Calu3 (cell line): ENCODE measurements around the gene LRRC9. TPM values are rescaled to one million over a fixed set of nuclear protein-coding genes. Genes with fewer than 3 reads are reported as not detected.

ENCODE experiments used
- BruUV-seq: library from RNA; stranded (reverse); fragments of 400-500 nt; replicated peaks from 2 replicates; lab custom pipeline; 2021; lab: Mats Ljungman, UMichigan
- CTCF ChIA-PET: fragments of 300-600 bp; sonication (Branson Sonifier 250); formaldehyde crosslinking; loops from one replicate; lab custom pipeline; 2022; ENCODE audit warnings: antibody characterized with exemption; lab: Charles Lee
- DNase-seq: peaks from one replicate; pipeline ENCODE4 v3.0.0; 2022
- H3K27ac Mint-ChIP-seq: one replicate; pipeline ENCODE4 v1.8.0; 2022; ENCODE audit warnings: mixed read lengths; ENCODE audit not compliant: unreplicated experiment
- H3K27me3 Mint-ChIP-seq: one replicate; pipeline ENCODE4 v1.8.0; 2022; ENCODE audit warnings: mixed read lengths; ENCODE audit not compliant: unreplicated experiment
- H3K36me3 Mint-ChIP-seq: one replicate; pipeline ENCODE4 v1.8.0; 2022; ENCODE audit warnings: mild to moderate bottlenecking, moderate library complexity, mixed read lengths; ENCODE audit not compliant: insufficient read depth, unreplicated experiment
- H3K4me1 Mint-ChIP-seq: one replicate; pipeline ENCODE4 v1.8.0; 2022; ENCODE audit warnings: mild to moderate bottlenecking, low read depth, mixed read lengths; ENCODE audit not compliant: unreplicated experiment
- H3K4me3 Mint-ChIP-seq: one replicate; pipeline ENCODE4 v1.8.0; 2022; ENCODE audit warnings: mild to moderate bottlenecking, low read depth, moderate library complexity, mixed read lengths; ENCODE audit not compliant: unreplicated experiment
- H3K9me3 Mint-ChIP-seq: one replicate; pipeline ENCODE4 v1.8.0; 2022; ENCODE audit warnings: low read depth, mixed read lengths; ENCODE audit not compliant: unreplicated experiment
- intact Hi-C: fragments of 100-400 bp; cut with micrococcal nuclease; formaldehyde crosslinking; loops from one replicate; pipeline ENCODE4 v1.10.0; 2022; ENCODE audit not compliant: unreplicated experiment
- total RNA-seq: library from RNA; stranded (reverse); gene quantifications from 2 replicates; pipeline ENCODE4 v1.2.3, GENCODE V29; 2022
- TF ChIP-seq, protein P1 (sequence below): fragments of 200-600 bp; IDR thresholded peaks from one replicate; pipeline ENCODE4 v1.8.0; 2022; ENCODE audit warnings: antibody characterized with exemption; ENCODE audit not compliant: unreplicated experiment

LRRC9 gene
- total RNA-seq, 1 experiment from 2014 or later, result not detected

DNA sequence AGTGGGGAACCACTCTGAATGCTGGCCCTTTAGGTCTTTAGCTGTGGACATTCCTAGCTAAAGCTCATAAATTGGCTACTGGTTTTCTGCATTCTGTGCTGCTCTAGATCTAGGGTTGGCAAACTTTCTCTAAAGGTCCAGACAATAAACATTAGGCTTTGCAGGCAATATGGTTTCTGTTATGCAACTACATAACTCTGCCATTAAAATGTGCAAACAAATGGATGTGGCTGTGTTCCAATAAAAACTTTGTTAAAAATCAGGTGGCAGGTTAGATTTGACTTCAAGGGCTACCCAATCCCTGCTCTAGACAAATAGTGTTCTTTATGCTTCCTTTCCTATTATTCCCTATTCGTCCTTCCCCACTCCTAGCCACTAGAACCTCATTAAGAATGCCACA, 6.8 kb upstream of the LRRC9 start:
- H3K27ac Mint-ChIP-seq, result no peak overlapping the region
- no peak overlapping the region for H3K4me3 Mint-ChIP-seq
- H3K9me3 Mint-ChIP-seq, result no peaks in the 10 kb centered on the region
- BruUV-seq, result no TSS peak
- H3K36me3 Mint-ChIP-seq, result no peaks in the 10 kb centered on the region
- no peak for DNase-seq
- intact Hi-C loops, result no loop called here
- H3K27me3 Mint-ChIP-seq, result peaks cover 18% of the 10 kb centered on the region
- TF ChIP-seq, protein P1, sequence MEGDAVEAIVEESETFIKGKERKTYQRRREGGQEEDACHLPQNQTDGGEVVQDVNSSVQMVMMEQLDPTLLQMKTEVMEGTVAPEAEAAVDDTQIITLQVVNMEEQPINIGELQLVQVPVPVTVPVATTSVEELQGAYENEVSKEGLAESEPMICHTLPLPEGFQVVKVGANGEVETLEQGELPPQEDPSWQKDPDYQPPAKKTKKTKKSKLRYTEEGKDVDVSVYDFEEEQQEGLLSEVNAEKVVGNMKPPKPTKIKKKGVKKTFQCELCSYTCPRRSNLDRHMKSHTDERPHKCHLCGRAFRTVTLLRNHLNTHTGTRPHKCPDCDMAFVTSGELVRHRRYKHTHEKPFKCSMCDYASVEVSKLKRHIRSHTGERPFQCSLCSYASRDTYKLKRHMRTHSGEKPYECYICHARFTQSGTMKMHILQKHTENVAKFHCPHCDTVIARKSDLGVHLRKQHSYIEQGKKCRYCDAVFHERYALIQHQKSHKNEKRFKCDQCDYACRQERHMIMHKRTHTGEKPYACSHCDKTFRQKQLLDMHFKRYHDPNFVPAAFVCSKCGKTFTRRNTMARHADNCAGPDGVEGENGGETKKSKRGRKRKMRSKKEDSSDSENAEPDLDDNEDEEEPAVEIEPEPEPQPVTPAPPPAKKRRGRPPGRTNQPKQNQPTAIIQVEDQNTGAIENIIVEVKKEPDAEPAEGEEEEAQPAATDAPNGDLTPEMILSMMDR, result no peak
- CTCF ChIA-PET, result no interaction called here
- no peaks in the 10 kb centered on the region for H3K4me1 Mint-ChIP-seq

GRCh38 chr14:59918824-59919569, 947 bp upstream of the LRRC9 start:
- Mint-ChIP-seq H3K27me3 (peaks cover 52% of the 10 kb centered on the region), H3K27ac (no peak overlapping the region), H3K9me3 (no peaks in the 10 kb centered on the region), H3K4me1 (no peaks in the 10 kb centered on the region), H3K4me3 (peak overlapping the region; percentile 61), H3K36me3 (no peaks in the 10 kb centered on the region)
- CTCF ChIA-PET, result no interaction called here
- TF ChIP-seq, protein P1, result no peak
- DNase-seq, result no peak
- BruUV-seq, result no TSS peak
- intact Hi-C loops, result loop anchor here (1.0 kb wide), 1 partner anchor 287 kb away; no protein-coding TSS in a partner anchor

DNA sequence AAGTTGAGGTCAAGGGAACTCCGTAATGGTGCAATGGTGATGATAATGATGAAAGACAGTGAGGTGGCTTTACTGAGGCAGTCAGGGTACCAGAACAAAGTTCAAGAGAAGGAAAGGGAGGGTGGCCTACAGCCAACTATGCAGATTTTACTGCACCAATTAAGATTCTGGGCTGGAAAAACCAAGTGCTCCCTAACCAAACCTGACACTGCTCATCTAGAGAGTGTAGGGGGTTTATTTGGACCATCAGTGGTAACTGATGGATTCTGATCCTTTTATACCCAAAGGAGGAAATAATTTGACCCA, 387 bp downstream of the LRRC9 start:
- no peak for DNase-seq
- intact Hi-C loops, result no loop called here
- CTCF ChIA-PET, result no interaction called here
- Mint-ChIP-seq H3K27ac (no peak overlapping the region), H3K27me3 (peaks cover 50% of the 10 kb centered on the region), H3K4me3 (no peak overlapping the region), H3K36me3 (no peaks in the 10 kb centered on the region), H3K9me3 (no peaks in the 10 kb centered on the region), H3K4me1 (no peaks in the 10 kb centered on the region)
- TF ChIP-seq, protein P1, result no peak
- BruUV-seq, result no TSS peak

- Mint-ChIP-seq H3K4me3 (no peak overlapping the region), H3K9me3 (no peaks in the 10 kb centered on the region), H3K36me3 (no peaks in the 10 kb centered on the region), H3K4me1 (no peaks in the 10 kb centered on the region), H3K27me3 (peaks cover 22% of the 10 kb centered on the region), H3K27ac (no peak overlapping the region)
- TF ChIP-seq, protein P1, result no peak
- no peak for DNase-seq
- no TSS peak for BruUV-seq
- CTCF ChIA-PET, result no interaction called here
- intact Hi-C loops, result no loop called here
Measured at GRCh38 chr14:59925797-59926196, 5.9 kb downstream of the LRRC9 start.
